Smooth muscle cell (in vitro differentiated cells): ENCODE results near the gene CCDC141. TPM values are rescaled to one million over a fixed set of nuclear protein-coding genes. Genes with fewer than 3 reads are reported as not detected.

Experiments
- DNase-seq: peaks from one replicate; lab custom pipeline; 2025; ENCODE audit not compliant: unreplicated experiment; lab: John Stamatoyannopoulos, UW
- H2AFZ ChIP-seq: fragments of 200-600 bp; sonication (generic); 2 replicates; pipeline ENCODE4 v1.6.0; 2016; ENCODE audit warnings: antibody characterized with exemption, low read depth, mild to moderate bottlenecking
- H3F3A ChIP-seq: fragments of 200-600 bp; sonication (generic); 2 replicates; pipeline ENCODE4 v1.6.0; 2017; ENCODE audit warnings: antibody characterized with exemption, low read depth
- H3K27ac ChIP-seq: fragments of 200-600 bp; sonication (generic); 2 replicates; pipeline ENCODE4 v1.5.1; 2016; ENCODE audit warnings: low read depth, mild to moderate bottlenecking
- H3K27me3 ChIP-seq: fragments of 200-600 bp; sonication (generic); 2 replicates; pipeline ENCODE4 v1.6.1; 2016; ENCODE audit warnings: low read depth, mild to moderate bottlenecking
- H3K36me3 ChIP-seq: fragments of 200-600 bp; sonication (generic); 2 replicates; pipeline ENCODE4 v1.5.1; 2016; ENCODE audit warnings: low read depth
- H3K4me1 ChIP-seq: fragments of 200-600 bp; sonication (generic); 2 replicates; pipeline ENCODE4 v1.5.1; 2016; ENCODE audit warnings: low read depth
- H3K4me2 ChIP-seq: fragments of 200-600 bp; sonication (generic); 2 replicates; pipeline ENCODE4 v1.6.0; 2016; ENCODE audit warnings: mild to moderate bottlenecking
- H3K4me3 ChIP-seq: fragments of 200-600 bp; sonication (generic); 2 replicates; pipeline ENCODE4 v1.5.1; 2016; ENCODE audit warnings: mild to moderate bottlenecking
- H3K79me2 ChIP-seq: fragments of 200-600 bp; sonication (generic); 2 replicates; pipeline ENCODE4 v1.6.0; 2016; ENCODE audit warnings: low read depth, mild to moderate bottlenecking
- H3K9ac ChIP-seq: fragments of 200-600 bp; sonication (generic); 2 replicates; pipeline ENCODE4 v1.6.0; 2016; ENCODE audit warnings: low read depth
- H3K9me3 ChIP-seq: fragments of 200-600 bp; sonication (generic); replicated peaks from 2 replicates; pipeline ENCODE4 v1.5.1; 2016; ENCODE audit warnings: low read depth
- H4K20me1 ChIP-seq: fragments of 200-600 bp; sonication (generic); 2 replicates; pipeline ENCODE4 v1.6.0; 2016; ENCODE audit warnings: low read depth
- CTCF ChIP-seq: fragments of 200-600 bp; sonication (generic); IDR thresholded peaks from 2 replicates; pipeline ENCODE4 v1.5.1; 2017; ENCODE audit warnings: borderline replicate concordance, mild to moderate bottlenecking, antibody characterized with exemption; ENCODE audit not compliant: insufficient read depth, poor library complexity, severe bottlenecking
- whole genome bisulfite sequencing: methylation state at CpG from one replicate; pipeline ENCODE4 v1.1.7; 2016; ENCODE audit warnings: low lambda C conversion rate; 5-methylcytosine and 5-hydroxymethylcytosine counted together
- polyA plus RNA-seq: library from polyadenylated mRNA; unstranded; fragments of >200 nt; fragmentation: Nextera tagmentation; extraction: Ambion mirVana; gene quantifications from 2 replicates; pipeline ENCODE4 v1.2.1, GENCODE V29; 2016
- total RNA-seq: library from RNA; depleted of rRNA; stranded (reverse); fragments of >200 nt; gene quantifications from 2 replicates; pipeline ENCODE4 v1.2.3, GENCODE V29; 2014

Gene CCDC141
- total and polyA plus RNA-seq, 2 experiments from 2014 or later, result 0.03 to 0.76 TPM

GRCh38 chr2:179024445-179024844, 25.5 kb downstream of the CCDC141 start:
- H3K9ac ChIP-seq, result no peak overlapping the region
- no peak for DNase-seq
- no peaks in the 10 kb centered on the region for H4K20me1 ChIP-seq
- H3K27me3 ChIP-seq, result no peaks in the 10 kb centered on the region
- no peak overlapping the region for H3K4me2 ChIP-seq
- H3K27ac ChIP-seq, result no peak overlapping the region
- WGBS, result 93% methylated on average over 2 of the region's 2 CpGs
- no peak overlapping the region for H2AFZ ChIP-seq
- no peaks in the 10 kb centered on the region for H3K9me3 ChIP-seq
- TF ChIP-seq CTCF, result no peak
- no peaks in the 10 kb centered on the region for H3F3A ChIP-seq
- no peak overlapping the region for H3K4me3 ChIP-seq
- no peaks in the 10 kb centered on the region for H3K79me2 ChIP-seq
- no peaks in the 10 kb centered on the region for H3K4me1 ChIP-seq
- H3K36me3 ChIP-seq, result no peaks in the 10 kb centered on the region

GRCh38 chr2:179022685-179023084, 27.3 kb downstream of the CCDC141 start:
- Histone ChIP-seq H3F3A (no peaks in the 10 kb centered on the region), H2AFZ (no peak overlapping the region), H3K4me3 (no peak overlapping the region), H4K20me1 (no peaks in the 10 kb centered on the region), H3K4me1 (no peaks in the 10 kb centered on the region), H3K27me3 (no peaks in the 10 kb centered on the region), H3K27ac (no peak overlapping the region), H3K9me3 (no peaks in the 10 kb centered on the region), H3K9ac (no peak overlapping the region), H3K36me3 (no peaks in the 10 kb centered on the region), H3K4me2 (no peak overlapping the region), H3K79me2 (no peaks in the 10 kb centered on the region)
- no peak for DNase-seq
- no peak for TF ChIP-seq CTCF
- 92% methylated on average over 5 of the region's 5 CpGs for WGBS

- Histone ChIP-seq H3K4me1 (no peaks in the 10 kb centered on the region), H3K36me3 (no peaks in the 10 kb centered on the region), H3F3A (no peaks in the 10 kb centered on the region), H3K9ac (no peak overlapping the region), H3K4me3 (no peak overlapping the region), H2AFZ (no peak overlapping the region), H4K20me1 (no peaks in the 10 kb centered on the region), H3K4me2 (no peak overlapping the region), H3K27ac (no peak overlapping the region), H3K27me3 (no peaks in the 10 kb centered on the region), H3K9me3 (no peaks in the 10 kb centered on the region), H3K79me2 (no peaks in the 10 kb centered on the region)
- DNase-seq, result no peak
- TF ChIP-seq CTCF, result no peak
- WGBS, result 90% methylated on average over 2 of the region's 2 CpGs
These were observed 28.7 kb downstream of the CCDC141 start for GRCh38 chr2:179021258-179021657.

- Histone ChIP-seq H3K9ac (no peak overlapping the region), H3K4me3 (no peak overlapping the region), H3F3A (no peaks in the 10 kb centered on the region), H3K4me2 (no peak overlapping the region), H3K9me3 (no peaks in the 10 kb centered on the region), H3K27me3 (no peaks in the 10 kb centered on the region), H3K27ac (no peak overlapping the region), H3K79me2 (no peaks in the 10 kb centered on the region), H3K4me1 (no peaks in the 10 kb centered on the region), H2AFZ (no peak overlapping the region), H4K20me1 (no peaks in the 10 kb centered on the region), H3K36me3 (no peaks in the 10 kb centered on the region)
- no peak for DNase-seq
- WGBS, result 40% methylated on average over 3 of the region's 3 CpGs
- TF ChIP-seq CTCF, result peak; percentile 26
These were observed 29.7 kb downstream of the CCDC141 start for GRCh38 chr2:179020156-179020750.
